HepG2 (cell line): ENCODE data around the gene U2AF2. TPM values are rescaled to one million over a fixed set of nuclear protein-coding genes. Genes with fewer than 3 reads are reported as not detected.

Experiments
- ADNP ChIP-seq: sonication (generic); formaldehyde crosslinking; IDR thresholded peaks from 2 replicates; pipeline ENCODE4 v1.4.0; 2020; ENCODE audit warnings: missing genetic modification reagents
- ARID2 ChIP-seq: sonication (generic); formaldehyde crosslinking; IDR thresholded peaks from 2 replicates; pipeline ENCODE4 v1.8.1; 2022; ENCODE audit warnings: mild to moderate bottlenecking, missing genetic modification reagents, borderline replicate concordance
- ATAD3A ChIP-seq: sonication (generic); formaldehyde crosslinking; IDR thresholded peaks from 2 replicates; pipeline ENCODE4 v1.4.0; 2020; ENCODE audit warnings: missing genetic modification reagents
- ATF7-NPFF ChIP-seq: sonication (generic); formaldehyde crosslinking; IDR thresholded peaks from 2 replicates; pipeline ENCODE4 v1.8.1; 2023; ENCODE audit warnings: mild to moderate bottlenecking, low read depth, missing genetic modification reagents, moderate library complexity
- HOXA3 ChIP-seq: sonication (generic); formaldehyde crosslinking; IDR thresholded peaks from 2 replicates; pipeline ENCODE4 v1.5.0; 2020; ENCODE audit warnings: missing genetic modification reagents
- NFE2L1 ChIP-seq: sonication (generic); formaldehyde crosslinking; IDR thresholded peaks from 2 replicates; pipeline ENCODE4 v1.4.0; 2020; ENCODE audit warnings: missing genetic modification reagents, mild to moderate bottlenecking, borderline replicate concordance
- SAFB2 ChIP-seq: sonication (generic); formaldehyde crosslinking; IDR thresholded peaks from 2 replicates; pipeline ENCODE4 v1.5.1; 2020; ENCODE audit warnings: missing genetic modification reagents, low read depth, mild to moderate bottlenecking, borderline replicate concordance
- SMARCE1 ChIP-seq: fragments of 450-650 bp; IDR thresholded peaks from 2 replicates; pipeline ENCODE4 v1.6.1; 2017; ENCODE audit warnings: borderline replicate concordance
- ZKSCAN5 ChIP-seq: sonication (generic); formaldehyde crosslinking; IDR thresholded peaks from 2 replicates; pipeline ENCODE4 v1.5.1; 2020; ENCODE audit warnings: mild to moderate bottlenecking, missing genetic modification reagents
- ZNF10 ChIP-seq: sonication (generic); formaldehyde crosslinking; IDR thresholded peaks from 2 replicates; pipeline ENCODE4 v1.4.0; 2020; ENCODE audit warnings: mild to moderate bottlenecking, low read depth, missing genetic modification reagents, borderline replicate concordance
- ZNF207 ChIP-seq: fragments of 450-650 bp; IDR thresholded peaks from 2 replicates; pipeline ENCODE4 v1.6.1; 2016; ENCODE audit warnings: antibody characterized with exemption, borderline replicate concordance
- ZNF264 ChIP-seq: sonication (generic); formaldehyde crosslinking; IDR thresholded peaks from 2 replicates; pipeline ENCODE4 v1.4.0; 2020; ENCODE audit warnings: missing genetic modification reagents
- ZNF484 ChIP-seq: sonication (generic); formaldehyde crosslinking; IDR thresholded peaks from 2 replicates; pipeline ENCODE4 v1.5.1; 2020; ENCODE audit warnings: mild to moderate bottlenecking, low read depth, missing genetic modification reagents, borderline replicate concordance
- ZNF670 ChIP-seq: sonication (generic); formaldehyde crosslinking; IDR thresholded peaks from 2 replicates; pipeline ENCODE4 v1.8.0; 2022; ENCODE audit warnings: mild to moderate bottlenecking, missing genetic modification reagents, borderline replicate concordance
- polyA plus RNA-seq, 8 experiments: library from polyadenylated mRNA; depleted of rRNA in 3 of 8; stranded (reverse) in 7 of 8; unstranded in 1 of 8; fragments of >200 nt; fragmentation: Illumina TruSeq in 4 of 8; extraction: Trizol in 4 of 8; gene quantifications; 2 replicates each; pipeline versions ENCODE4 v1.2.1 to v1.2.3, GENCODE V29; 2011 to 2016; ENCODE audit warnings: low read depth in 4 of 8, missing spikeins in 1 of 8, mixed read lengths in 1 of 8; ENCODE audit not compliant: insufficient read depth in 1 of 8
- total RNA-seq, 5 experiments: library from RNA; depleted of rRNA; stranded (reverse); fragments of >200 nt; fragmentation: Illumina TruSeq; extraction: Trizol; gene quantifications; 2 replicates each; pipeline ENCODE4 v1.2.3, GENCODE V29; 2016; ENCODE audit warnings: low read depth in 1 of 5
- TF ChIP-seq, protein P1 (sequence below): sonication (generic); formaldehyde crosslinking; IDR thresholded peaks from 2 replicates; pipeline ENCODE4 v1.4.0; 2020; ENCODE audit warnings: missing genetic modification reagents, borderline replicate concordance
- TF ChIP-seq, protein P2 (sequence below): sonication (generic); formaldehyde crosslinking; IDR thresholded peaks from 2 replicates; pipeline ENCODE4 v1.4.0; 2020; ENCODE audit warnings: missing genetic modification reagents

Gene U2AF2
- total and polyA plus RNA-seq, 2 of the 13 experiments (the other 11 are each of a cell fraction or from before 2014, with no cell fraction given): 84.3 to 124 TPM

DNA sequence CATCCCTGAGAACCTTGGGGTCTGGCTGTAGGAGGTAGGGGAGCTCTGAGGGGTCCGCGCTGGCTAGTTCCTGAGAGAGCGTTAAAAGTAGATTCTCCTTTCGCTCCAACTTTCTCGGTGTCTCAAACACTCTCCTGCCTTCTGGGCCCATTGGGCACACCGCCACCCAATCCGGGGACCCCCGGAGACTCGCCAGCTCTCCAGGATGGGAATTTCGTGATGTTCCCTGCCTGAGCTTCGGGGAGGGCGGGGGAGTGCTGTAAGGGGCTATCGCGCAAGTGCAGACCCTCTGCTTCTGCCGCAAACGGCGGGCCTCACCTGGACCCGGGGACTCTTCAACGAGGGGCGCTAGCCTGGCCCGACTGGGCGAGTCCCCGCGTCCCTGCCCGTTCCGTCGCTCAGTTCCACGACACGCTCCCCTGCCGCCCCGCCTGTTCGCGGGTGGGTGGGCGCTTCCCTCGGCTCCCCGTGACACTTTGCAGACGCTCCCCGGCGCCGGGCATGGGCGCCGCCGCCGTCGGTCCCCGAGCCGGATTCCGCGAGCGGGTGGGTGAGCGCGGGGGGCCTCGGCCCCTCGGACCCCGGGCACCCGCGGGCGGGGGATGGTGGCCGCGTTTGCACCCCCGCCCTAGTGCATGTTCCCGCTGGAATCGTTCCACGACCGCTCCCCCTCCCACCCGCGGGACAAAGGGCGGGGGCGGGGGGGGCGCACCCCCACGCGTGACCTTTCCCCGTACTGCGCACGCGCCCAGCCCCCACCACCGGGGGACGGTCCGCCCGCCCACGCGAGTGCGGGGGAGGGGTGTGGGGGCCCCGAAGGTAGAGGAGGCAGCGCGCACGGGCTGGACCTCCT, 6.9 kb upstream of the U2AF2 start, which contains the start of gene CCDC106 (continued):
- TF ChIP-seq, protein P1, sequence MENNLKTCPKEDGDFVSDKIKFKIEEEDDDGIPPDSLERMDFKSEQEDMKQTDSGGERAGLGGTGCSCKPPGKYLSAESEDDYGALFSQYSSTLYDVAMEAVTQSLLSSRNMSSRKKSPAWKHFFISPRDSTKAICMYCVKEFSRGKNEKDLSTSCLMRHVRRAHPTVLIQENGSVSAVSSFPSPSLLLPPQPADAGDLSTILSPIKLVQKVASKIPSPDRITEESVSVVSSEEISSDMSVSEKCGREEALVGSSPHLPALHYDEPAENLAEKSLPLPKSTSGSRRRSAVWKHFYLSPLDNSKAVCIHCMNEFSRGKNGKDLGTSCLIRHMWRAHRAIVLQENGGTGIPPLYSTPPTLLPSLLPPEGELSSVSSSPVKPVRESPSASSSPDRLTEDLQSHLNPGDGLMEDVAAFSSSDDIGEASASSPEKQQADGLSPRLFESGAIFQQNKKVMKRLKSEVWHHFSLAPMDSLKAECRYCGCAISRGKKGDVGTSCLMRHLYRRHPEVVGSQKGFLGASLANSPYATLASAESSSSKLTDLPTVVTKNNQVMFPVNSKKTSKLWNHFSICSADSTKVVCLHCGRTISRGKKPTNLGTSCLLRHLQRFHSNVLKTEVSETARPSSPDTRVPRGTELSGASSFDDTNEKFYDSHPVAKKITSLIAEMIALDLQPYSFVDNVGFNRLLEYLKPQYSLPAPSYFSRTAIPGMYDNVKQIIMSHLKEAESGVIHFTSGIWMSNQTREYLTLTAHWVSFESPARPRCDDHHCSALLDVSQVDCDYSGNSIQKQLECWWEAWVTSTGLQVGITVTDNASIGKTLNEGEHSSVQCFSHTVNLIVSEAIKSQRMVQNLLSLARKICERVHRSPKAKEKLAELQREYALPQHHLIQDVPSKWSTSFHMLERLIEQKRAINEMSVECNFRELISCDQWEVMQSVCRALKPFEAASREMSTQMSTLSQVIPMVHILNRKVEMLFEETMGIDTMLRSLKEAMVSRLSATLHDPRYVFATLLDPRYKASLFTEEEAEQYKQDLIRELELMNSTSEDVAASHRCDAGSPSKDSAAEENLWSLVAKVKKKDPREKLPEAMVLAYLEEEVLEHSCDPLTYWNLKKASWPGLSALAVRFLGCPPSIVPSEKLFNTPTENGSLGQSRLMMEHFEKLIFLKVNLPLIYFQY (CRISPR knock-in tag): no peak
- TF ChIP-seq ADNP (CRISPR knock-in tag) (no peak), NFE2L1 (CRISPR knock-in tag) (no peak), ZNF207 (no peak), ZNF10 (no peak), SMARCE1 (no peak), ZNF264 (CRISPR knock-in tag) (no peak), ZNF670 (CRISPR knock-in tag) (0 out of 2 replicates have a peak, but pooled peaks have one; percentile 33), ARID2 (no peak), ZKSCAN5 (CRISPR knock-in tag) (0 out of 2 replicates have a peak, but pooled peaks have one; percentile 43), SAFB2 (CRISPR knock-in tag) (peak; percentile 97), ATAD3A (CRISPR knock-in tag) (no peak), ATF7-NPFF (CRISPR knock-in tag) (no peak), ZNF484 (no peak), HOXA3 (CRISPR knock-in tag) (no peak)
- TF ChIP-seq, protein P2, sequence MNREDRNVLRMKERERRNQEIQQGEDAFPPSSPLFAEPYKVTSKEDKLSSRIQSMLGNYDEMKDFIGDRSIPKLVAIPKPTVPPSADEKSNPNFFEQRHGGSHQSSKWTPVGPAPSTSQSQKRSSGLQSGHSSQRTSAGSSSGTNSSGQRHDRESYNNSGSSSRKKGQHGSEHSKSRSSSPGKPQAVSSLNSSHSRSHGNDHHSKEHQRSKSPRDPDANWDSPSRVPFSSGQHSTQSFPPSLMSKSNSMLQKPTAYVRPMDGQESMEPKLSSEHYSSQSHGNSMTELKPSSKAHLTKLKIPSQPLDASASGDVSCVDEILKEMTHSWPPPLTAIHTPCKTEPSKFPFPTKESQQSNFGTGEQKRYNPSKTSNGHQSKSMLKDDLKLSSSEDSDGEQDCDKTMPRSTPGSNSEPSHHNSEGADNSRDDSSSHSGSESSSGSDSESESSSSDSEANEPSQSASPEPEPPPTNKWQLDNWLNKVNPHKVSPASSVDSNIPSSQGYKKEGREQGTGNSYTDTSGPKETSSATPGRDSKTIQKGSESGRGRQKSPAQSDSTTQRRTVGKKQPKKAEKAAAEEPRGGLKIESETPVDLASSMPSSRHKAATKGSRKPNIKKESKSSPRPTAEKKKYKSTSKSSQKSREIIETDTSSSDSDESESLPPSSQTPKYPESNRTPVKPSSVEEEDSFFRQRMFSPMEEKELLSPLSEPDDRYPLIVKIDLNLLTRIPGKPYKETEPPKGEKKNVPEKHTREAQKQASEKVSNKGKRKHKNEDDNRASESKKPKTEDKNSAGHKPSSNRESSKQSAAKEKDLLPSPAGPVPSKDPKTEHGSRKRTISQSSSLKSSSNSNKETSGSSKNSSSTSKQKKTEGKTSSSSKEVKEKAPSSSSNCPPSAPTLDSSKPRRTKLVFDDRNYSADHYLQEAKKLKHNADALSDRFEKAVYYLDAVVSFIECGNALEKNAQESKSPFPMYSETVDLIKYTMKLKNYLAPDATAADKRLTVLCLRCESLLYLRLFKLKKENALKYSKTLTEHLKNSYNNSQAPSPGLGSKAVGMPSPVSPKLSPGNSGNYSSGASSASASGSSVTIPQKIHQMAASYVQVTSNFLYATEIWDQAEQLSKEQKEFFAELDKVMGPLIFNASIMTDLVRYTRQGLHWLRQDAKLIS (CRISPR knock-in tag): no peak
